ENCODE measurements around the gene TIMM44.

TIMM44 gene

DNA sequence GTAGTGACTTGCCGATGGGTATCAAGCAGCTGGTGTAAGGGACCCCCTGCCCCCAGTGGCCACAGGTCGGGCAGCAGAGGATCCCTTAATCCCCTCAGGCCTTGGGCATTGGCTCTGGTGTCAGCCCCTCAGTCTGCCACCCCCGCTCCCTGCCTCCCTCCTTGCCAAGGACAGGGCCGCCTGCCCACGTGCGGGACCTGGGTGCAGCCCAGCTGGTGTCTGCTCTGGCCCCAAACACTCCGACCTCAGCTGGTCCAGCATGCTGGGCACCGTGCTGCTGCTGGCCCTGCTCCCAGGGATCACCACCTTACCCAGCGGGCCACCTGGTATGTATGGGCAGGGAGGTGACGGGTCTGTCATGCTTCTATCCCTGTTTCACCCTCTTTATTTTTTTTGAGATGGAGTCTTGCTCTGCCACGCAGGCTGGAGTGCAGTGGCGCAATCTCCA lies 28.8 kb downstream of the TIMM44 start, which contains the start of gene TGFBR3L:
Gene TGFBR3L (plus strand): TSS at position 233 of the 448 bp plus-strand sequence.
- DNase-seq (ENCODE audit: low read depth, low spot score) = no peak

DNA sequence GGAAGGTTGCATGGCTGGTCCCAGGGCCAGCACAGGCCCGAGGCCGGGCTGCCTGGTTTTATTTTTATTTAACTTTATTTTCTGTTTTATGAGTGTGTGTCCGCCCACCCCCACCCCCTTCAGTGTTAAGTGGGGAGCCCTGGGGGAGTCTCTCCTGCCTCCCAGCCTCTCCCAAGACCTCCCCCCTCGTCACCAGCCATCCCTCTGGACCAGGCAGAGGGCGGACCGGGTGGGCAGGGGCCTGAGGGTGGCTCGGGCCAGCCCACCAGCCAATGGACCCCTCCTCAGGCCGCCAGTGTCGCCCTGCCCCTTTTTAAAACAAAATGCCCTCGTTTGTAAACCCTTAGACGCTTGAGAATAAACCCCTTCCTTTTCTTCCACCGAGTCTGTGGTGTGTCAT lies 29.4 kb downstream of the TIMM44 start:
- no peak for DNase-seq (ENCODE audit: low read depth, low spot score)

DNA sequence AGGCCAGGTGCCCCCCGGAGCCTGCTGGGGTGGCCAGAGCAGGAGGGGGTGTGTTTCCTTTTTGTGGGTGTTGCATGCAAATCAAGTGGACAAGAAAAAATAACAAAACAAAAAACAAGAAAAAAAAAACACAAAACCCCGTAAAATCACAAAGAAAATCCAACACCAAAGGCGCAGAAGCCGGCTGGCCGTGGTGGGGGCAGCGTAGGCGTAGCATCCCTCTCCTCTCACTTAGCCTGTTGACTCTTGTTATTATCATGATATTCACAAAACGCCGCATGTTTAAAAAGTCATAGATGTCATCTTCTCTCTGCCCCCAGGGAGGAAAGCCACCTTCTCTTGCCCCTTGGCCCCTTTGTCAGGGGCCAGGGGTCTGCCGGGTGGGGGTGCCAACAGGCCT lies 29.8 kb downstream of the TIMM44 start:
- no peak for DNase-seq (ENCODE audit: low read depth, low spot score)

DNA sequence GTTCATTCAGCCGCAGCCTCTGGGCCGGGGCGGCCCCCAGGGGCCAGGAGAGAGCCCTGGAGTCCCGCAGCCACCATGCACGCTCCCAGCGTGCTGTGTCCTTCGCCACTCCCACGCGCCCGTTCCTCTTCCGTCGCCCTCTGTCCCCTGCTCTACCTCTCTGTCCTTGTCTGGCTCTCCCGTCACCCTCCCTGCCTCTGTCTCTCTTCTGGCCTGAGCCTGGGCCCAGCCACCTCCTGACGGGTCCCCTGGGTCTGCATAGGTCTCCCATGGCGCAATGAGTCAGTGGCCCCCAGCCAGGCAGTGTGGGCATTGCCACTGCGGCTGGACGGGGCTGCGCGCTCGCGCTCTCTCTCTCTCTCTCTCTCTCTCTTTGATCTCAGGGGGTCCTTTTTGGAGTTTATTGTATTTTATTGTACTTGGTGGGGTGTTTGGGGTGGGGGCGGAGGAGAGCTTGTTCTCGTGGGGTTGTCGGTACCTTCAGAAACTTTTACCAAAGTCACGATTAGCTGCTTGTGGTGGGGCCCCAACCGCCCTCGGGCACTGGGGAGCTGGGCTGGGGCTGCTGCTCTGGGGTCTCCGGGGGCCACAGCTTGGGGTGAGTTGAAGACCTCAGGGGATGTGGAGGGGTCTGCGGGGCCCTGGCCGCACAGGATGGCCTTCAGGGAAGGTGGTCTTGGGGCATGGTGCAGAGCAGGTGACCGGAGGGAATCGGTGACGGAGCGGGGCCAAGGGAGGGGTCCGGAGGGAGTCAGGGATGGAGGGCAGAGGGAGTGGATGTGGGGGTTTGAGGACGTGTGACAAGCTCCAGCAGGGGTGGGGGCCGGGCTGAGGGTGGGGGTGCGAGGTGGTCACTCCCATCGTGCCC lies 30.5 kb downstream of the TIMM44 start:
- DNase-seq (ENCODE audit: low read depth, low spot score) = no peak

DNA sequence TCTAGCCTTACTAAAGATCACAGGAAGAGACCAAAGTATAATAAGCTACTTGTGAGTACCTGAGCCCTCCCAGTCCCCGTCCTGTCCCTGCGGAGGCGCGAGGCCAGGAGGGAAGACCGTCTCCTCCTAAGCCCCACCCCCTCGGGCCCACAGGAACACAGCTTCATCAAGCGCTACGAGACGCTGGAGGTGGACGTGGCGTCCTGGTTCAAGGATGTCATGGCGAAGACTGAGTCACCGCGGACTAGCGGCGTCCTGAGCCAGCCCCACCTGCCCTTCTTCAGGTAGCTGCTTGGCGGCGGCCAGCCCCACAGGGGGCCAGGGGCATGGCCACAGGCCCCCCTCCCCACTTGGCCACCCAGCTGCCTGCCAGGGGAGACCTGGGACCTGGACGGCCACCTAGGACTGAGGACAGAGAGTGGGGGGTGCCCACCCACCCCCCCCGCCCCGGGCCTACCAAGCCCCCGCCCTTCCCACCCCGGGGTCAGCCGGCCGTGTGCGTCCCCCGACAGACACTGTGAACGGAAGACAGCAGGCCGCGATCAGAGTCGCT lies 31.2 kb downstream of the TIMM44 start:
- DNase-seq (ENCODE audit: low read depth, low spot score) = no peak

DNA sequence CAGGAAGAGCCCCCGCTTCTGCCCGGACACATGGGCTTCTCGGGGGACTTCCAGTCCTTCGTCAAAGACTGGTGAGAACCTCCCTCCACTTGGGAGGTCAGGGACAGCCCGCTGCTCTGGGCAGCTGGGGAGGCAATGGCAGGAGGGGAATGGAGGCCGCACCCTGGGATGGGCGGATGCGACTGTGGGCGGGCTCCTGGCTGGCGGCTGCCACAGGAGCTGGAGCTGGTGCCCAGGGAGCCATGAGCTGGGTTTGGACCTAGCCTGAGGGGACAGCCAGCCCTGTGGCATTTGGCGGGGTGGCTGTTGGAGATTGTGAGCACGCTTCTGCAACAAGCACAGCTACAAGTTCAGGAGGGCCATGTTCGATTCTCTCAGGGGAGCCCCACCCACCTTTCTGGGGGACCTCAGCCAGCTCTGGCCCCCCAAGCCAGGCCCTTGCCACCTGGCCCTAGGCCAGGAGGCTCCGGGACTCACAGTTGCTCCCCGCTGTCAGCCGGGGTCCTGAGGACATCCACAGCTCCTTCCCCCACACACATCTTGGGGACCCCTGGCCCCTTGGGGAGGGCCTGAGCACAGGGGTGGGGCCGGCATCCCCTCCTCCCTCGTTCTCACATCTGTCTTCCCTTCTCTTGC lies 31.8 kb downstream of the TIMM44 start:
- no peak for DNase-seq (ENCODE audit: low read depth, low spot score)

DNA sequence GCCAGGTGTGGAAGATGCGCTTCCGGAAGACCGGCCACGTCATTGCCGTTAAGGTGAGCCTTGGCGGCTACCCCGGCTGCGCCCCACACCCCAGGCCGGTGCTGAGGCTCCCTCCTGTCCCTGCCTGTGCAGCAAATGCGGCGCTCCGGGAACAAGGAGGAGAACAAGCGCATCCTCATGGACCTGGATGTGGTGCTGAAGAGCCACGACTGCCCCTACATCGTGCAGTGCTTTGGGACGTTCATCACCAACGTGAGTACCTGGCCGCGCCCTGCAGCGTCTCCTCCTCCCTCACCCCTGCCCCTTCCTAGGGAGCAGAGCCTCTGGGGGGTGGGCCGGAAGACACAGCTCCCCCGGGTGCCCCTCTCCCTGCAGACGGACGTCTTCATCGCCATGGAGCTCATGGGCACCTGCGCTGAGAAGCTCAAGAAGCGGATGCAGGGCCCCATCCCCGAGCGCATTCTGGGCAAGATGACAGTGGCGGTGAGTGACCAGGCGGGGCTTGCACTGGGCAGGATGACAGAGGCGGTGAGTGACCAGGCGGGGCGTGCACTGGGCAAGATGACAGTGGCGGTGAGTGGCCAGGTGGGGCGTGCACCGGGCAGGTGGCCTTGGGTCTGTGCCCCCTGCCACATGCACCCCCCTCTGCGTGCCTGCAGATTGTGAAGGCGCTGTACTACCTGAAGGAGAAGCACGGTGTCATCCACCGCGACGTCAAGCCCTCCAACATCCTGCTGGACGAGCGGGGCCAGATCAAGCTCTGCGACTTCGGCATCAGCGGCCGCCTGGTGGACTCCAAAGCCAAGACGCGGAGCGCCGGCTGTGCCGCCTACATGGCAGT lies 32.9 kb downstream of the TIMM44 start:
- no peak for DNase-seq (ENCODE audit: low read depth, low spot score)

DNA sequence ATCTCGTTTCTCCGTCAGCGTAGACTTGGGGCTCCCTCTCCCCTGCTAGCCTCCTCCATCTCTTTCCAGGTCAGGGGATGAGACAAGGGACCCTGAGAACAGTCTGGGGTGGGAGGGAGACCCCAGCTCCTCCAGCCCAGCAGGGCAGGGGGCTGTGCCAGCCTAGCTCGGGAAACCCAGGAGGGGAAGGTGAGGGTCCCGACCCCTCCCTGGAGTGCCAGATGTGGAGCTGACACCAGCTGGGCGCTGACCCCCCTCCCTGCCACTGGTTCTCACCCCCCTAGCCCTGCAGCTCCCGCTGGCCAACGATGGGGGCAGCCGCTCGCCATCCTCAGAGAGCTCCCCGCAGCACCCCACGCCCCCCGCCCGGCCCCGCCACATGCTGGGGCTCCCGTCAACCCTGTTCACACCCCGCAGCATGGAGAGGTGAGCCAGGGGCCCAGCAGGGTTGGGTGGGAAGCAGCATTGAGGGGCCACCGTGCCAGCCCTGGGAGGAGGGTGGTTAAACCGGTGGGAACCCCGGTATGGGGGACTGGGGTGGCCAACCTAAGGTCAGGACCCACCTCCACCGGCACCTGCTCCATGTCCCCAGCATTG lies 33.9 kb downstream of the TIMM44 start:
- DNase-seq (ENCODE audit: low read depth, low spot score) = no peak

DNA sequence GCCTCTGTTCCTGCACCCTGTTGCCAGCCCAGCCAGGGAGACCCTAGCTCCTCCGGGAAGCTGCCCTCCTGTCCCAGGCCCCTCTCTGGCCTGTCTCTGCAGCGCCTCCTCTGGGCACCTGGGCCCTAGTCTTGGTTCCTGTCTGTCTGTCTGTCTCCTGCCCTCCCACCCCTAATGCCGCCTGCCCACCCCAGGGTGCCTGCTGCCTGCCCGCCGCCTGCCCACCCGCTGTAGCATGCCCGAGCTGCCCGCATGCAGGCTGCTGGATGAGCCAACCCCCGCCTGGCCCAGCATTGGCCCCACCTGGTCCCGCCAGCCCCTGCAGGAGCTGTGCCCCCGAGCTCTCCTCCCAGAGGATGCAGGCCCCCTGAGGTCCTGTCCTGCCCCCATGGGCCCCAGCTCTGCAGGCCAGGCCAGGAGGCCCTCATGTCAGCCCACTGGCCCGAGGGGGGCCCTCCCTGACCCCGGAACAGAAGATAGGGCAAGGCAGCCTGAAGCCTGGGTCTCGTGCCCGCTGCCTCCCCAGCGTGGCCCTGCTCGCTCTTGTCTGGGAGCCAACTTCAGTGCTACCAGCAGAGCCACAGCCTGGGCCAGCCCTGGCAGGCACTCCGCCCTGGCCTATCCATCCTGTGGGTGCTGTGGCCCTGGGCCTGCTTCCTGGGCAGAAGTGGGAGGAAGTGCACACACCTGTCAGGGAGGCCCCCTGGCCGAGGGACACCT lies 34.6 kb downstream of the TIMM44 start:
- no peak for DNase-seq (ENCODE audit: low read depth, low spot score)

DNA sequence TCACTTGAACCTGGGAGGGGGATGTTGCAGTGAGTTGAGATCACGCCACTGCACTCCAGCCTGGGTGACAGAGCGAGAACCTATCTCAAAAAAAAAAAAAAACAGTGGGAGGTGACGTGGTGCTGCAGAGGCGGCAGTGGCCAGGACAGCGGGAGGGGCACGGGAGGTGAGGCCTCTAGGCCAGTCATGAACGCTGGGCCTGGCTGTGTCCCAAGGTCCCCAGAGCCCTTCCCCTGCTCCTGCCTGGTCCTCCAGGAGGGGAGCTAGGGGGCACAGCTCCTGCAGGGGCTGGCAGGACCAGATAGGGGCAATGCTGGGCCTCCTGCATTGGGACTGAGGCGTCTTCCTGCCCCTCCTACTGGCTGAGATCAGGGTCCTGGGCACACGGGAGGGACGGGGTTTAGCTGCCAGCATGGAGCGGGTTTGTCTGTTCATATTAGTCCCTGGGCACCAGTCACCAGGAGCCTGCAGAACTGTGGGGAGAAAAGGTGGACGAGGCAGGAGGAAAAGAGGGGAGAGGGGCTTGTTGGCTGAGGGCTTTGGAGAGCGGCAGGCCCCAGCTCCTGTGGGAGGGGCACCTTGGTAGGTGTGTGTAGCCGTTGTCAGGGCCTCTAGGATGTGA lies 35.3 kb downstream of the TIMM44 start:
- DNase-seq (ENCODE audit: low read depth, low spot score) = no peak

DNA sequence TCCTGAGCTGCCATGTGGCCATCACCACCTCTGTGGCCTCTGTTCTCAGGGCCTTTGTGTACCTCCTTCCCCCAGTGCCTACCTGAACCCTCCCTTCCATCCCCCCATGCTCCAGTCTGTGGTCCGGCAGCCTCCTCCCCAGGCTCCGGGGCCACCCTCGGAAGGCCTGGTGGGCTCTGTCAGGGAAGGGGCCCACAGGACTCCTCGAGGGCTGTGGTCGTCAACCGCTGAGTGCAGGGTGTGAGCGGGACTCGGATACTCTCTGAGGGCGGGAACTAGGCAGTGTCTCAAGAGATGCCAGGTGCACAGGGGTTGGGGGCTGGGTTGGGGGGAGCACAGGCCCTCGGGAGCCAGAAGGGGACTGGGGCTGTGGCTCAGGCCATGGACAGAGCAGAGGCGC lies 35.9 kb downstream of the TIMM44 start:
- DNase-seq (ENCODE audit: low read depth, low spot score) = no peak

DNA sequence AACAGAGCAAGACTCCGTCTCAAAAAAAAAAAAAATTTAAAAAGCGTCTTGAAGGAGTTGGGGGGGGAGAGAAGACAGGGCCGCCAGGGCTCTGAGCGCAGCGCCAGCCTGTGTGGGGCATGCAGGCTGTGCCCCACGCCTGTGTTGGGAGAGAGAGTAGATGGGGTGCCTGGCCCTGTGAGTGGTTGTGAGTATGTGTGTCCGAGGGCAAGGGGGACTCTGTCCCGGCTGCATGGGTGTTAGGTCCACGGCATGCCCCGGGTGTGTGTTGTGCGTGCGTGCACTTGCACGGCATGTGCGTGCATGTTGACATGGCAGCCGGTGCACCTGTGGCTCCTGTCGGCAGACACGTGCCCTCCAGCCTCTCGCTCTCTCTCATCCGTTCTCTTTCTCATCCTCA lies 36.3 kb downstream of the TIMM44 start:
- DNase-seq (ENCODE audit: low read depth, low spot score) = no peak

DNA sequence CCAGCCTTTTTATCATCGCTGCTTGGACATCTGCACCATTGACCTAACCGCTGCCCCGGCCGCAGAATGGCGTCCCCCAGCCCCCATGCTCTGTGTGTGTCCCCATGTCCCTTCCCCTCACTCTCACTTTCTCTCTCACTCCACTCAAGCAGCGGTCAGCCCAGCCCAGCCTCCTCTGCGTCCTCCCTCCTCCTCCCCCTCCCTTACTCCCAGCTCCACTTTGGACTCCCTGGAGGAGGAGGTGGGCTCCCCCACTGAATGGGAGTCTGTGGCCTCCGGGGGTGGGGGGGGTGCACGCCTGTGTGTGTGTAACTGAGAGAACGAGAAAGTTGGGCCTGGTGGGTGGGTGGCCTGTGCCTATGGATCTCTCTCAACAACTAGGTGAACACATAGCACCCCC lies 37.6 kb downstream of the TIMM44 start:
- no peak for DNase-seq (ENCODE audit: low read depth, low spot score)

DNA sequence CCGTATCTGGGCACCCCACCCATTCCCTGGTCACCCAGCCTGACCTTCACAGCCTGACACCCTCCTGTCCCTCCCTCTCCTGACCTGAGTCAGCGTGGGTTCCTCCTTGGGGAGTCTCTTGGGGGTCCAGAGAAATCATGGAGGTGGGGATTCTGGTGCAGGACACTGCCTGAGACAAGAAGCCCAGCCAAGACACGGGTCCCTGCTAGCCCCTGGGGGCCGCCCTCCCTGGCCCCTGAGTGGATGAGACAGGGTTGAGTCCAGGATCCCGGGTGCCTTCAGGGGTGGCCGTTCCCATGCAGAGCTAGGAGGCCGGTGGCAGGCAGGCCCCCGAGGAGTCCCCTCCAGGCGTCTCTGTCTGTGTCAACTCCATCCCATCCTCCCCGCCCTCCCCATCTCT lies 38.2 kb downstream of the TIMM44 start:
- no peak for DNase-seq (ENCODE audit: low read depth, low spot score)

DNA sequence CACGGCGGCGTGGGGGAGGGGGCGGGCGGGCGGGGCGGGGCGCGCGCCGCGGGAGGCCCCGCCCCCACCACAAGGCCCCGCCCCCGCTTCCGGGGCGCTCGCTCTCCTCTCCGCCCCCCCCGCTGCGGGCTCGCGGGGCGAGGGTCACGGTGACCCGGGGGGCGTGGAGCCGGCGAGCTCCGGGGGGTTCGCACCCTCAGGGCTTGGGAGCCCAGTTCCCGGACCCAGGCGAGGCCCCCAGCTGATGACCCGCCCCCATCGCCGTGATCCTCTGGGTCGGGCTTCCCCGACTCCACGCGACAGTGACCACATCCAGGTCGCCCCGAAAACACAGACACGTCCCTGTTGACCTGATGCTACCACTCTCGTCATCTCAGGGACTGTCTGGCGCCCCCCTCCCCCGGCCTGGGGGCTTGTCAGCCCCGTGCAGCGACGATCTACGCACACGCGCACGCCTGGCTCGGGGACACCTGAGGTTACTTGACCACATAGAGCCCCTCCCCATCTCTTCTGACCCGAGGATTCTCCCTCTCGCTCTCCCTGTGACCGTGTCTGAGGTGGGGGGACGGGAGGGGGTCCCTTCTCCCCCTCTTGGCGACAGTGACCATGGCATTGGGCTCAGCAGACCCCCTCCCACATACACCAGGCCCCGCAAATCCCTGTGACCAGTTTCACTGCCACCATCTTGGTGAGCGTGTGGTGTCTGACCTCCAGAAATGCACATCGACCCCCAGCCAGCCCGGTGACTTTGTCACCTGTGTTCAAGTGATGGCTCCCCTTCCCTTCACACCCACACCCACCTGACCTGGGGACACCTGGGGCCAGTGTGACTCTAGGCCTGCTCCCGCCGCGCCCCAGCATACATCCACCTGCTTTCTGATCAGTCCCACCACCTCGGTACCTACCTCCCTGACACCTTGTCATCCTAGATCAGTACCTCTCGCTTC lies 39.1 kb downstream of the TIMM44 start:
- peak; percentile 20 for DNase-seq (ENCODE audit: low read depth, low spot score)

DNA sequence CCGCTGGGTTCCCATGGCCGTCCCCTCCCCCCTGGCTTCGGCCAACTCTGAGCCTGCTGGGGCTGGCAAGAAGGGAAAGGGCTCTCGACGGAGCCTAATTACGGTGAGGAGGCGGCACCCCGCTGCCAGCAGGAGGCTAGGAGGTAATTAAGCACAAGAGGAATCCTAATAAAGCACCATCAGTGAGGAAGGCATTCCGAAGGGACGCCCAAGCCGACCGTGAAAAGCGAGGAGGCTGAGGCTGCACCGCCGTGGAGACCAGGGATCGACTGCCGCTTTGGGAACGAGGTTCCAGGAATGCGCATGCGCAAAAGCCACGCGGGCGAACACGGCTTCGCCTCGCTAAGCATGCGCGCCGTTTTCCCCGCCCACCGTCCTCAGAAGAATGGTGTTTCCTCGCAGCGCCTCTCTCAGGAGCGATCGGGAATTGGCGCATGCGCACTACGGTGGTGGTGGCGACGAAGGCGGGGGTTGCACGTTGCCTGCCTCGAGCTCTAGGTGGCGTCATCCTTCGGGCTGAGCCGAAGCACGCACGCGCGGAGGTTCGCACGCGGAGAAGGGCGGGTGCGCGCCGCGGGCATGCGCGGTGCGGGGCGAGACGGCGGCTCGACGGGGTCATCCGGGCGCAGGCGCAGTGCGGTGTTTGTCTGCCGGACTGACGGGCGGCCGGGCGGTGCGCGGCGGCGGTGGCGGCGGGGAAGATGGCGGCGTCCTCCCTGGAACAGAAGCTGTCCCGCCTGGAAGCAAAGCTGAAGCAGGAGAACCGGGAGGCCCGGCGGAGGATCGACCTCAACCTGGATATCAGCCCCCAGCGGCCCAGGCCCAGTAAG lies 40.0 kb downstream of the TIMM44 start, which contains the start of gene MAP2K7:
Gene MAP2K7 (plus strand): TSS at position 634 of the 830 bp plus-strand sequence. CDS start 68 bp downstream, at position 702.
- DNase-seq (ENCODE audit: low read depth, low spot score) = peak; percentile 100

DNA sequence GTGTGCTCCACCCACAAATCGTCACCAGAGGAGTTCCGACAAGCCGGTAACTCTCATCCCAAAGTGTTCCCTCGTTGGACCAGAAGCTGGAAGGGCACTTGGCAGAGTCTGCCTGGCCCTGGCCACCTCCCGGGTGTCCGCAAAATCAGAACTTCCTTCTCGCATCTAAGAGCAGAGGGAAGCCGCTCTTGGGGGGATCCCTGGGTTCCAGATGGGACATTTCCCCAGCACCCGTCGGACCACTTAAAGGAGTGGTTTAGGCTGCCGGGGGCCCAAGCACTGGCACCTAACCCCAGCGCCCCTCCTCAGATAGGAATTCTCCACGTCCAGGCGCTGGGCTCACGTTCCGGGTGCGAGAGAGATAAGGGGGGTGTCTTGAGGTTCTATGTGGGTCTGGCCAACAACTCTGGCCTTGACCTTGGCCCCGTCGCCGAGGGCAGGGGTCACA lies 40.6 kb downstream of the TIMM44 start:
- DNase-seq (ENCODE audit: low read depth, low spot score) = no peak

DNA sequence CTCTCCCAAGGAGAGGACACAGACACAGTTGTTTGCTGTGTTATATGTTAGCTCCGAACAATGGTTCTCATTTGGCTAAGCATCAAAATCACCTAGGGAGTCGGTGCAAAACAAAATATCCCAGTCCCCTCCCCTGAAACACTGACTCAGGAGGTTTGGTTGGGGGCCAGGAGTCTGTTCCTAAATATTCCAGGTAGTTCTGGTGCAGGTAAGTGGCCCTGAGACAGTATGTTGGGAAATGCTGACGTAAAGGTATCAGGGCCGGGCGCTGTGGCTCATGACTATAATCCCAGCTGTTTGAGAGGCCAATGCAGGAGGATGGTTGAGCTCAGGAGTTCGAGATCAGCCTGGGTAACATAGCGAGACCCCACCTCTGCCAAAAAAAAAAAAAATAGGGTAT lies 42.1 kb downstream of the TIMM44 start:
- no peak for DNase-seq (ENCODE audit: low read depth, low spot score)

All from activated naive CD8-positive, alpha-beta T cell treated with anti-CD3 and anti-CD28 coated beads, Interleukin-2, amount 50 U/mL, for 16 hours (primary cell).